H1 (cell line): ENCODE data around the gene TUT4. TPM values are rescaled to one million over a fixed set of nuclear protein-coding genes. Genes with fewer than 3 reads are reported as not detected.

ENCODE experiments used
- CHD7 ChIP-seq: fragments of 300-600 bp; sonication (generic); IDR thresholded peaks from 2 replicates; pipeline ENCODE4 v1.7.1; 2012; ENCODE audit warnings: low read length, moderate library complexity, mild to moderate bottlenecking, inconsistent platforms; ENCODE audit not compliant: insufficient replicate concordance
- CTCF ChIP-seq, 3 experiments: IDR thresholded peaks; 1 replicate in 2 of 3; 2 replicates in 1 of 3; pipeline versions ENCODE4 v1.5.1 to v1.6.1; 2011; ENCODE audit warnings: low read length in 3 of 3, mild to moderate bottlenecking in 3 of 3, inconsistent platforms in 2 of 3, low read depth in 1 of 3, moderate library complexity in 1 of 3; ENCODE audit not compliant: insufficient read depth in 1 of 3; ENCODE audit errors: control extremely low read depth in 1 of 3
- FOSL1 ChIP-seq: IDR thresholded peaks from 2 replicates; pipeline ENCODE4 v1.6.1; 2011; ENCODE audit warnings: mild to moderate bottlenecking, low read depth, low read length, moderate library complexity; ENCODE audit not compliant: insufficient read depth
- HDAC6 ChIP-seq: IDR thresholded peaks from one replicate; pipeline ENCODE4 v1.7.1; 2012; ENCODE audit warnings: low read depth, mild to moderate bottlenecking, inconsistent platforms, low read length, moderate library complexity
- SP4 ChIP-seq: IDR thresholded peaks from 2 replicates; pipeline ENCODE4 v1.6.1; 2012; ENCODE audit warnings: low read length, inconsistent platforms
- polyA plus RNA-seq, 7 experiments: library from polyadenylated mRNA; depleted of rRNA in 3 of 7; stranded (reverse) in 5 of 7; unstranded in 2 of 7; fragments of >200 nt in 5 of 7; fragments of 200-250 nt in 2 of 7; gene quantifications; 1 replicate in 5 of 7; 2 replicates in 1 of 7; 4 replicates in 1 of 7; pipeline versions ENCODE4 v1.2.1 to v1.2.3, GENCODE V29; 2011 to 2013; ENCODE audit warnings: missing spikeins in 2 of 7, mixed read lengths in 2 of 7
- total RNA-seq: library from RNA; stranded (reverse); fragmentation: NEBNext Ultra II Directional; extraction: Animal tissue kit (Norgen Biotek cat#: 25700); gene quantifications from 2 replicates; pipeline ENCODE4 v1.2.1, GENCODE V29; 2021

The TUT4 gene
- total and polyA plus RNA-seq, 2 of the 8 experiments (the other 6 are each of a cell fraction or from before 2014, with no cell fraction given): 54.5 to 63.3 TPM

GRCh38 chr1:52523376-52523775 lies 29.5 kb downstream of the TUT4 start (continued):
- TF ChIP-seq CHD7: no peak
- no peak for TF ChIP-seq FOSL1
- TF ChIP-seq SP4: no peak
- no peak for TF ChIP-seq CTCF (IDR thresholded peaks at IDR 0.05; ENCODE audit: control extremely low read depth in 1 of 3, insufficient read depth in 1 of 3, low read depth in 1 of 3, low read length in 3 of 3)
- no peak for TF ChIP-seq HDAC6
